Measurements from ENCODE around the gene CHST1.

The CHST1 gene

DNA sequence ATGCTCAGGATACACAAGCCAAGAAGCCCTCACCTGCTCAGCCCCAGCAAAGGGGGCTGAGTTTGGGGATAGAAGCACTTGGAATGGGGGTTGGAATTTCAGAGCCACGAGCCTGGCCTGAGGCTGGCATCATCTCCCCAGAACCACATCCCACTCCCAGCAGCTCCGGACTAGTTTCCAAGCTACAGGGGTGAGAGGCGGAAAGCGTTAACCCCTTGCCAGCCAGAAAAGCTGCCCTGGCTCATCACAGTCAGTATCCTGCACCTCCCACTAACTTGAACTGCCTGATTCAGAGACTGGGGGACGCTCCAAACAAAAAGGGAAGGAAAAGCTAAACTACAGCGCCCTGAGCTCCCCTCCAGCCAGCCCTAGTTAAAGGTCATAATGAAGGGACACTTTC, 19.0 kb upstream of the CHST1 start:
- TF ChIP-seq, protein P1, sequence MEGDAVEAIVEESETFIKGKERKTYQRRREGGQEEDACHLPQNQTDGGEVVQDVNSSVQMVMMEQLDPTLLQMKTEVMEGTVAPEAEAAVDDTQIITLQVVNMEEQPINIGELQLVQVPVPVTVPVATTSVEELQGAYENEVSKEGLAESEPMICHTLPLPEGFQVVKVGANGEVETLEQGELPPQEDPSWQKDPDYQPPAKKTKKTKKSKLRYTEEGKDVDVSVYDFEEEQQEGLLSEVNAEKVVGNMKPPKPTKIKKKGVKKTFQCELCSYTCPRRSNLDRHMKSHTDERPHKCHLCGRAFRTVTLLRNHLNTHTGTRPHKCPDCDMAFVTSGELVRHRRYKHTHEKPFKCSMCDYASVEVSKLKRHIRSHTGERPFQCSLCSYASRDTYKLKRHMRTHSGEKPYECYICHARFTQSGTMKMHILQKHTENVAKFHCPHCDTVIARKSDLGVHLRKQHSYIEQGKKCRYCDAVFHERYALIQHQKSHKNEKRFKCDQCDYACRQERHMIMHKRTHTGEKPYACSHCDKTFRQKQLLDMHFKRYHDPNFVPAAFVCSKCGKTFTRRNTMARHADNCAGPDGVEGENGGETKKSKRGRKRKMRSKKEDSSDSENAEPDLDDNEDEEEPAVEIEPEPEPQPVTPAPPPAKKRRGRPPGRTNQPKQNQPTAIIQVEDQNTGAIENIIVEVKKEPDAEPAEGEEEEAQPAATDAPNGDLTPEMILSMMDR (conservative IDR thresholded peaks at IDR 0.05; ENCODE audit: low read depth, low read length) = no peak
- no peak overlapping the region for H3K4me3 ChIP-seq (ENCODE audit: low read depth, low read length)
- DNase-seq (ENCODE audit: low read depth) = no peak

DNA sequence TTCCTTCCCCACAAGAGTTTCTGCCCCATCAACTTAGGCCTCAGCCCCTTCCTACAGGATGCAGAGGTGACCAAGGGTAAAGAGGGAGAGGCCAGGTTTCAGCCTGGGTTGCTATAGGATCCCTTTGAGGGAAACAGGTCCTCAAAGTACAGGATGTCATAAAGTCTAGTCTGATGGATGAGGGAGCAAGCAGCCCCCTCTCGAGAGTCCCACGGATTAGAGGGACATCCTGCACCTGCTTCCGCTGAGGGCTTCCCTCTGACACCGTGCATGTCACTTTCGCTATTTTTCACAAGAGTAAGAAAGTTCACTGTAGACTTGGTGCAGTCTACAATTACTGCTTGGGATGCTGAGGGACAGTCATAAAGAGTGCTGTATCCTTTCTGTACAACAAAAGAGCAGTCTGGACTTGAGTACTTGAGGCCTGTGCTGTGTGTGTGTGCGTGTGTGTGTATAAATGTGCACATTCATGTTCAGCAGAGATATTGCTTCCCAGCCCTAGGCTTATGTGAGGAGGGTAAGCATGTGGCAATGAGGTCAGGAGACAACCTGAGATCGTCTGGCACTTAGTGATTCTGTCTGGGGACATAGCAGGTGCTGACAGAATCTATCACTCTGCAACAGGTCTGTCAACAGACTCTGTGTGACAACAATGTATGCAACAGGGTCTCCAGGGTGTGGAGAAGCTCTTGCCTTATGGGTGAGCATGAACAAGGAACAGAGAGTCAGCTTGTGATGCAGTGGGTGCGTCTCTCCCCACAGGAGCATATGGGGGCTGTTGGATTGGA, 18.0 kb upstream of the CHST1 start:
- TF ChIP-seq, protein P1 (conservative IDR thresholded peaks at IDR 0.05; ENCODE audit: low read depth, low read length) = no peak
- no peak for DNase-seq (ENCODE audit: low read depth)
- no peak overlapping the region for H3K4me3 ChIP-seq (ENCODE audit: low read depth, low read length)

DNA sequence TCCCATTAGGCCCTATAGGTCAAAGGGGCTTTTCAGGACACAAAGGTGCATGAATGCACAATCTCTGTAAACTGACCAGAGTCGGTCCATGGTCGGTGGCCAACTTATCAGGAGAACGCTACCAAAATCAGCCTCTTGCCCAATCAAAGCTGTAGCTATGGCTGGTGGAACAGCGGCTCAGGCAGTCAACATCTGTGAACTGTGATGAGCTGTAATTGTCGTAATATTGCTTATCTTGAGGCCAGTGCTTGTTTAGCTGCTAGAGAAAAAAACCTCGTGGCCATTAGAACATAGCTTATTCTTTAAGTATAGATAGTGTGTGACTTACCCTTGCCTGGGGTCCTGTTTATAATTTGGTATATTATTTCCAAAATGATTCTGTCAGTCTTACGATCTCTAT, 14.4 kb upstream of the CHST1 start:
- no peak for DNase-seq (ENCODE audit: low read depth)
- TF ChIP-seq, protein P1 (conservative IDR thresholded peaks at IDR 0.05; ENCODE audit: low read depth, low read length) = no peak
- no peak overlapping the region for H3K4me3 ChIP-seq (ENCODE audit: low read depth, low read length)

DNA sequence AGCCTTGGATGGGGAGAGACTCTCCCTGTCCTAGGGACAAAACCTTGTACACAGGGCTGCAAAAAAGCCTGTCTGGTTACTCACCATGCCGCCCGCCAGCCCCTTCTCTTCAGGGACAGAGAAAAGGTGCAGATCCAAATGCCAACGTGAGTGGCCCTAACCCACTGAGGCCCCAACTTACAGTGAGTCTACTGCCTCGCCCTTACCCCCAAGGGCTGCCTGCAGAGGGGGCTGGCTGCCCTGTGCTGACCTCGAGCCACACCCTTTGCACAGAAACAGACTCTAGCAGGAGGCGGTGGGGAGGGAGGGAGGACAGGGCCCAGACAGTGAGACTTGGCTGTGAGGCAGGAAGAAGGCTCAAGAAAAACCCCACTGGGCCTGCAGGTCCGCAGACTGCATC, 13.6 kb upstream of the CHST1 start:
- no peak for DNase-seq (ENCODE audit: low read depth)
- TF ChIP-seq, protein P1 (conservative IDR thresholded peaks at IDR 0.05; ENCODE audit: low read depth, low read length) = no peak
- H3K4me3 ChIP-seq (ENCODE audit: low read depth, low read length) = no peak overlapping the region

DNA sequence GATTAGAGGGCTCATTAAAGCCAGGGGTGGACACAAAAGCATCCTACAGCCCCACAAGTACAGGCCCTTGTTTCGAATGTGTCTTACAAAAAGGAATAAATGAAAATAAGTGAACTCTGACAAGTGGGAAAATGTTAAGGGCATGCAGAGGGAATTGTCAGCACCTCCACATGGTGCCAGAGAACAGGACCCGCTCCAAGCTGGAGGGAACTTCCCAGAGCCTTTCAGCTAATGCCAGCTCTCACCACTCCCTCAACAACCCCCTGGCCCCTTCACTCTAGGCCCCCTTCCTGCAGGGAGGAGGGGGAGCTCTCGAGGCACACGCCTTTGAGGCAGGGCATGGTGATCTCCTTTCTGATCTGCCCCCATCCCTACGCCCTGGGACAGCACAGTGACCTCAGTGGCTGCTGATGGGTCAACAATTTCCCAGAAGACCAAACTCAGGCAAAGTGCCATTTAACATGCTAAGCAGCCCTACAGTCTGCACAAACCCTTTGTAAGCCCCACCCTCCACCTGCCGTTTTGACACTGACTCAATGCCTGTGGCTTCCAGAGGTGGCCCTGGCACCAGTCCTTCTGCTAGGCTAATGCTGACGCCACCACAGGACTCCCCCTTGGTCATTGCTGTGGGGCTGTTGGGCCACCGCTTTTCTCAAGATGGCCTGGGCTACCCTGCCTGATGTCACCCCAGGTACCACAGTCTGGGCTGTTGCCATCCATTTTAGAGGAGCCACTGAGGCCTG, 12.5 kb upstream of the CHST1 start:
- no peak overlapping the region for H3K4me3 ChIP-seq (ENCODE audit: low read depth, low read length)
- TF ChIP-seq, protein P1 (conservative IDR thresholded peaks at IDR 0.05; ENCODE audit: low read depth, low read length) = no peak
- DNase-seq (ENCODE audit: low read depth) = no peak

DNA sequence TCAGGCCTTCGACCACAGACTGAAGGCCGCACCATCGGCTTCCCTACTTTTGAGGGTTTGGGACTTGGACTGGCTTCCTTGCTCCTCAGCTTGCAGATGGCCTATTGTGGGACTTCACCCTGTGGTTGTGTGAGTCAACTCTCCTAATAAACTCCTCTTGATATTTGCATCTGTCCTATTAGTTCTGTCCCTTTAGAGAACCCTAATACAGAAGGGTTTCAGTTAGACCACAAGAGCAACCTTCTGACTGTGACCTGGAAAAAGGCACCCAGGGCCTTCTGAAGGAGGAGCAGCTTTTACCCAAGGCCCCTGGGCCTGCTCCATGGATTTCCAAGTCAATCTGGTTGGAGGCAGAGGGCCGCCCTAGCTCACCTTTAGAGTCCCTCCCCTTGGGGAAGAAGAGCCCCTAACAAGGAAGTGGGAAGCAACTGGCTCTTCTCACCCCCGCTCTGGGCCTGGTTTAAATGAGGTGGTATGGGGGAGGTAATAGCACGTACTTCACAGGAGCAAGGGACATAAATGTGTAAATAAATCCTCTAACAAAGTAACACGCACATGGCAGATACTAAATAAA, 11.2 kb upstream of the CHST1 start:
- TF ChIP-seq, protein P1 (conservative IDR thresholded peaks at IDR 0.05; ENCODE audit: low read depth, low read length) = no peak

More for the DNA sequence above, 11.2 kb upstream of the CHST1 start:
- no peak for DNase-seq (ENCODE audit: low read depth)
- H3K4me3 ChIP-seq (ENCODE audit: low read depth, low read length) = no peak overlapping the region
